Natural killer cell treated with Interleukin-12 subunit alpha and Interleukin-12 subunit beta and Interleukin-15 and Interleukin-18, amount 100 ng/mL, for 72 hours (primary cell): Measurements from ENCODE around the gene TRIM29. TPM values are rescaled to one million over a fixed set of nuclear protein-coding genes. Genes with fewer than 3 reads are reported as not detected.
"Not testable (repeated sequence)": the region's sequence is repeated elsewhere in the genome, so short reads cannot be mapped to it uniquely, and the experiment has no call there.

Experiments used
- ATAC-seq, 2 donors: fragments of 150-1000 bp; cut with Tn5 transposase in 1 of 2; sonication (Bioruptor Pico), chemical (Tn5 transposase) in 1 of 2; 2 replicates each; pipeline ENCODE4 v1.10.0; 2021
- DNase-seq: peaks from one replicate; pipeline ENCODE4 v3.0.0; 2022; ENCODE audit warnings: low spot score
- H3K27ac Mint-ChIP-seq, 2 donors: 1 replicate in 1 of 2; 2 replicates in 1 of 2; pipeline ENCODE4 v1.8.0; 2022; ENCODE audit warnings: mixed read lengths in 2 of 2, mild to moderate bottlenecking in 1 of 2, moderate library complexity in 1 of 2
- H3K27me3 Mint-ChIP-seq, 2 donors: 1 replicate in 1 of 2; 2 replicates in 1 of 2; pipeline ENCODE4 v1.8.0; 2022; ENCODE audit warnings: mixed read lengths in 2 of 2
- H3K36me3 Mint-ChIP-seq: one replicate; pipeline ENCODE4 v1.8.0; 2022; ENCODE audit warnings: mixed read lengths
- H3K4me1 Mint-ChIP-seq, 2 donors: 1 replicate in 1 of 2; 2 replicates in 1 of 2; pipeline ENCODE4 v1.8.0; 2022; ENCODE audit warnings: low read depth in 2 of 2, mixed read lengths in 2 of 2, mild to moderate bottlenecking in 1 of 2
- H3K4me3 Mint-ChIP-seq: one replicate; pipeline ENCODE4 v1.8.0; 2022; ENCODE audit warnings: mixed read lengths
- H3K9me3 Mint-ChIP-seq: 2 replicates; pipeline ENCODE4 v1.8.0; 2022; ENCODE audit warnings: mixed read lengths
- total RNA-seq, 2 donors: library from RNA; stranded (reverse); gene quantifications; one replicate each; pipeline ENCODE4 v1.2.3, GENCODE V29; 2022

Gene TRIM29
- total RNA-seq, 2 donors from 2014 or later = not detected

- peaks cover 37 to 62% of the 10 kb centered on the region in 2 donors for H3K27me3 Mint-ChIP-seq
- peaks cover 7% of the 10 kb centered on the region for H3K36me3 Mint-ChIP-seq
- no peak overlapping the region for H3K4me3 Mint-ChIP-seq
- no peaks in the 10 kb centered on the region for H3K4me1 Mint-ChIP-seq
- H3K27ac Mint-ChIP-seq = no peak overlapping the region
- no peak for ATAC-seq
- no peaks in the 10 kb centered on the region for H3K9me3 Mint-ChIP-seq
- DNase-seq = no peak
Measured at GRCh38 chr11:120160436-120160835, 22.5 kb upstream of the TRIM29 start.

- no peak for DNase-seq
- Mint-ChIP-seq H3K9me3 (peaks cover 3% of the 10 kb centered on the region), H3K4me1 (no peaks in the 10 kb centered on the region), H3K4me3 (no peak overlapping the region), H3K27me3 (peaks cover 50 to 71% of the 10 kb centered on the region in 2 donors), H3K27ac (no peak overlapping the region), H3K36me3 (no peaks in the 10 kb centered on the region)
- no peak for ATAC-seq
Measured at GRCh38 chr11:120153221-120153620, 15.3 kb upstream of the TRIM29 start.

DNA sequence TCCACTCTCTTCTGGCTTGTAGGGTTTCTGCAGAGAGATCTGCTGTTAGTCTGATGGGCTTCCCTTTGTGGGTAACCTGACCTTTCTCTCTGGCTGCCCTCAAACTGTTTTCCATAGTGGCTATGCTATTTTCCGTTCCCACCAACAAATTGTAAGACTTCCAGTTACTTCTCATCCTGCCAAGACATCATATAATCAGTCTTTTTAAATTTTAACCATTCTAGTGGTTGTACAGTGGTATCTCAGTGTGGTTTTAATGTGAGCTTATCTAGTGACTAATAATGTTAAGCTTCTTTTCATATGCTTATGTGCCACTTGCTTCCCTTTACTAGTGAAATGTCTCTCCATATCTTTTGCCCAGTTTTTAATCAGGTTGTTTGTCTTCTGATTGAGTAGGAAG, 13.6 kb upstream of the TRIM29 start:
- ATAC-seq (no peak), DNase-seq (no peak)
- H3K27me3 Mint-ChIP-seq = peaks cover 49 to 57% of the 10 kb centered on the region in 2 donors

GRCh38 chr11:120149246-120149645, 11.3 kb upstream of the TRIM29 start:
- peaks cover 3% of the 10 kb centered on the region for H3K9me3 Mint-ChIP-seq
- H3K4me3 Mint-ChIP-seq = no peak overlapping the region
- peaks cover 49 to 57% of the 10 kb centered on the region in 2 donors for H3K27me3 Mint-ChIP-seq
- H3K36me3 Mint-ChIP-seq = no peaks in the 10 kb centered on the region
- no peak overlapping the region for H3K27ac Mint-ChIP-seq
- H3K4me1 Mint-ChIP-seq = no peaks in the 10 kb centered on the region
- ATAC-seq (no peak), DNase-seq (no peak)

More for the DNA sequence above, 13.6 kb upstream of the TRIM29 start:
- Mint-ChIP-seq H3K27ac (no peak overlapping the region), H3K36me3 (no peaks in the 10 kb centered on the region), H3K4me3 (no peak overlapping the region), H3K4me1 (no peaks in the 10 kb centered on the region), H3K9me3 (peaks cover 3% of the 10 kb centered on the region)

DNA sequence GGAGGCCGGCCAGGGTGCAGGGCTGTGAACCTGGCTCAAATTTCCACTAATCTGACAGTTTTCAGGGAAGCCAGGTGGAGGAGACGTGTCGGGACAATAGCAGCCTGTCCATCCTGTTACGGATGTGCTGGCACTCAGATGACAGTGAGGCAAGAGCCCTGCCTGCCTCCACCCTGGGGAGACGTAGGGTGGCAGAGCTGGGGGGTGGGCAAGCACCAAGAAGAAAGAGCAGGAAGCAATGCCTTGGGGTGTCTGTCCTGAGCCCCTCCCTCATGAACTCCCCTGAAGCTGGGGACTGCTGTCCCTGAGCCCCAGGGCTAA, 10.0 kb upstream of the TRIM29 start:
- DNase-seq (no peak), ATAC-seq (peak in 1 of 2 donors; percentile 29)
- H3K27me3 Mint-ChIP-seq = peaks cover 45 to 52% of the 10 kb centered on the region in 2 donors
- no peak overlapping the region for H3K27ac Mint-ChIP-seq
- H3K4me3 Mint-ChIP-seq = no peak overlapping the region
- H3K36me3 Mint-ChIP-seq = no peaks in the 10 kb centered on the region
- peaks cover 3% of the 10 kb centered on the region for H3K9me3 Mint-ChIP-seq
- no peaks in the 10 kb centered on the region for H3K4me1 Mint-ChIP-seq

- H3K4me1 Mint-ChIP-seq = no peaks in the 10 kb centered on the region
- ATAC-seq (peak; percentile 50 to 59), DNase-seq (no peak)
- H3K36me3 Mint-ChIP-seq = no peaks in the 10 kb centered on the region
- H3K27ac Mint-ChIP-seq = no peak overlapping the region
- peaks cover 3% of the 10 kb centered on the region for H3K9me3 Mint-ChIP-seq
- peaks cover 45 to 52% of the 10 kb centered on the region in 2 donors for H3K27me3 Mint-ChIP-seq
- H3K4me3 Mint-ChIP-seq = no peak overlapping the region
Measured at GRCh38 chr11:120147094-120147949, 9.4 kb upstream of the TRIM29 start.

DNA sequence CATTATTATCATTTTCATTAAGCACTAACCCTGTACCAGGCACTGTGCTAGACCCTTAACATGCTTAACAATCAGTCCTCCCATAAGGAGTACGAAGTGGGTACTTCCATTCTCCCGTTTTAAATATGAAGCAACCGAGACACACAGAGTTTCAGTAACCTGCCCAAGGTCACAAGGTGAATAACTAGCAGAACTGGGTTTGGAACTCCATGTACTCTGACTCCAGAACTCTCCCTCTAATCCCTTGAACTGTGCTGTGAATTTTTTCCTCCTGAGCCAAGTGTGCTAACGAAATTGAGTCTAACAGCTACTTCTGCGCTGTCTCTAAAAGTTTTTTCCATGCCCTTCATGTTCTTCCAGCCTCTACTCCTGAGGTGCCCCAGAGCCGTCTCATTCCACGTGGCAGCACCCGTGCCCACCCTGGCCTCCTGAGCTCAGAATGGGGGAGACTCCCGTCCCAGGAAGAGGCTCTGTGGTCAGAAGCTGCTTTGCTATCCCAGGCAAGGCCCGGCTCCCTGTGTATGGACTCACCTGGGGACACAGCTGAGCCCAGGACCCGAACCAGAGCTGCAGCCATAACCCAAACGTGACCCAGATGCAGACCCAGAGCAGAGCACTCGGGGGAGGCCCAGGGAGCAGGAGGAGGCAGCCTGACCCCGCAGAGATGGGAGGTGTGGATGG, 8.6 kb upstream of the TRIM29 start:
- DNase-seq (no peak), ATAC-seq (peak in 1 of 2 donors; percentile 15)
- Mint-ChIP-seq H3K4me3 (no peak overlapping the region), H3K27me3 (peaks cover 43 to 49% of the 10 kb centered on the region in 2 donors), H3K27ac (no peak overlapping the region), H3K4me1 (no peaks in the 10 kb centered on the region), H3K36me3 (no peaks in the 10 kb centered on the region), H3K9me3 (peaks cover 3% of the 10 kb centered on the region)

DNA sequence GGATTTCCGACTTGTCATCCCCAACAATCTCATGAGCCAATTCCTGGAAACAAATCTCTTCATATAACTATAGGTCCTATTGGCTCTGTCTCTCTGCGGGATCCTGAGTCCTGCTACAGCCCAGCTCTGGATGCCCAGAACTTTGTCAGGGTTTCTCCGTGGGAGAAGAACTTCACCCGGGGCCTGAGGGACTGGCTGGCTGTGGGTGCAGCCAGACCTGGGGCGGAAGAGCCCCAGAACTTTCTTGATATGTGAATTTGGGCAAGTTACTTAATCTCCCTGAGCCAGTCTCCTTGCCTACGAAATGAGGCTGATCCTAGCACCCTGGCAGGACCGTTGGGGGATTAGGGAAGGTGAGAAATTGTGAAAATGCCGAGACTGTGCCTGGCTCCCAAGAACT, 6.6 kb upstream of the TRIM29 start:
- ATAC-seq (no peak), DNase-seq (no peak)
- peaks cover 33 to 43% of the 10 kb centered on the region in 2 donors for H3K27me3 Mint-ChIP-seq
- H3K36me3 Mint-ChIP-seq = no peaks in the 10 kb centered on the region
- H3K4me3 Mint-ChIP-seq = no peak overlapping the region
- no peaks in the 10 kb centered on the region for H3K4me1 Mint-ChIP-seq
- H3K27ac Mint-ChIP-seq = no peak overlapping the region
- no peaks in the 10 kb centered on the region for H3K9me3 Mint-ChIP-seq

DNA sequence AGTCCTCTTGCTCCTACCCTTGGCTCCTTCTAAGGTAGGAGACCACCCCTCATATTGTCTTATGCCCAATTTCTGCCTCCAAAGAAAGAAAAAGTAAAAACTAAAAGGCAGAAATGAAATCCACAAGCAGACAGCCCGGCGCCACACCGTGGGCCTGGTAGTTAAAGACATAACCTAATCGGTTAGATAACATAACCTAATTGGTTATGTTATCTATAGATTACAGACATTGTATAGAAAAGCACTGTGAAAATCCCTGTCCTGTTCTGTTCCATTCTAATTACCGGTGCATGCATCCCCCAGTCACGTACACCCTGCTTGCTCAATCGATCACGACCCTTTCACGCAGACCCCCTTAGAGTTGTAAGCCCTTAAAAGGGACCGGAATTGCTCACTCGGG, 5.6 kb upstream of the TRIM29 start:
- DNase-seq, H3K4me1 Mint-ChIP-seq, ATAC-seq, H3K27ac Mint-ChIP-seq, H3K4me3 Mint-ChIP-seq, H3K9me3 Mint-ChIP-seq, H3K36me3 Mint-ChIP-seq: not testable (repeated sequence)
- H3K27me3 Mint-ChIP-seq = peaks cover 25 to 34% of the 10 kb centered on the region in 2 donors

DNA sequence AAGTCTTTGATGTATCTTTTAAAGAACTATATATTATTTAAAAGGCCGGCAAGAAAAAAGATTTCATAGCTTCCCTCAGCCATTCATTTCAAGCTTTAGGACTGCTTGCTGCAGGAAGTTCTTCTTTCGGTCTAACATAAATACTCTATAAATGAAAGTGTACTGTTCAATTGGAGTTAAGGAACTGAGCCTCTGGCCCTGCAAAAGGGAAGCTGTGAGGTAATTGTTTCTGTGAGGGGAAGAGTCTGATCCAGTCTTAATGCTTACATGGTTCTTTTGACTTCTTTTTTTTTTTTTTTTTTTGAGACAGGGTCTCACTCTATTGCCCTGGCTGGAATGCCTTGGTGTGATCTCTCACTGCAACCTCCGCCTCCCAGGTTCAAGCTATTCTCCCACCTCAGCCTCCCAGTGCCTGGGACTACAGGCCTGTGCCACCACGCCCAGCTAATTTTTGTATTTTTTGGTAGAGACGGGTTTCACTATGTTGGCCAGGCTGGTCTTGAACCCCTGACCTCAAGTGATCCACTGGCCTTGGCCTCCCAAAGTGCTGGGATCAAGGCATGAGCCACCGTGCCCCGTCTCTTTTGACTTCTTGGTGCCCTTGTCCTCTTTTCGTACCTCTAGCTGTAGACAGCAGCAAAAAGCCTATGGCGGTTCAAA, 4.7 kb upstream of the TRIM29 start:
- no peak overlapping the region for H3K4me3 Mint-ChIP-seq
- no peak overlapping the region for H3K27ac Mint-ChIP-seq
- no peaks in the 10 kb centered on the region for H3K9me3 Mint-ChIP-seq
- H3K4me1 Mint-ChIP-seq = no peaks in the 10 kb centered on the region
- no peaks in the 10 kb centered on the region for H3K36me3 Mint-ChIP-seq
- H3K27me3 Mint-ChIP-seq = peaks cover 18 to 32% of the 10 kb centered on the region in 2 donors
- DNase-seq = no peak
- ATAC-seq = no peak

- Mint-ChIP-seq H3K36me3 (no peaks in the 10 kb centered on the region), H3K4me3 (no peak overlapping the region), H3K4me1 (no peaks in the 10 kb centered on the region), H3K27me3 (peaks cover 17 to 32% of the 10 kb centered on the region in 2 donors), H3K9me3 (no peaks in the 10 kb centered on the region), H3K27ac (no peak overlapping the region)
- ATAC-seq = no peak
- no peak for DNase-seq
Measured at GRCh38 chr11:120141768-120142423, 4.0 kb upstream of the TRIM29 start.

DNA sequence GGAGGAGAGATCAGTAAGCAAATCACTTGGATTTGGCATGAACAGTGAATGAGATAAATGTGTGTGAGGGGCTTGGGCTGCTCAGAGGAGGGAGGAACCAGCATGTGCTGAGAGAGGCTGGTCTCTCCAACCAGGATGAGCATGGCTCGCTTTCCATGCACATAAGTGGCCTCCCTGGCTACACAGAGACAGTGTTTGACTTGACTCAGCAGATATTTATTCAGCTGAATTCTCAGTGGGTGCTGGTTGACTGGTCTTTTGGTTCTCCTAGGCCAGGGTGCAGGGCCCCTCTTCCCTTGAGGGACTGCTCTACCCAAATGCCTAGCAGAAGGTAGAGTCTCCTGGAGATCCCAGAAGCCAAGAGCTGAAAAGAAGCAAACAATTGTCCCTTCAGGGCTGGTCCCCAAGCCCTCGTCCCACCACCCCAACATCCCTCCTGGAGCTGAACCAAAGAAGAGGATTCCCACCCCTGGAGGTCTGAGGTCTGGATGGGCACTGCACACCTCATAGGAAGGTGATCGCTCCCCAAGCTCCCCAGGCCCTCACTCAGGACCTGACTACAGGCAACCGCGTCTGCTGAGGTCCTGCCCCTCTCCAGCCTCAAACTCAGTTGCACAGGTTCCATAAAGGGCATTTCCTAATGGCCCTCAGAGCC, 3.3 kb upstream of the TRIM29 start:
- no peaks in the 10 kb centered on the region for H3K4me1 Mint-ChIP-seq
- DNase-seq = no peak
- no peak overlapping the region for H3K4me3 Mint-ChIP-seq
- peaks cover 17 to 32% of the 10 kb centered on the region in 2 donors for H3K27me3 Mint-ChIP-seq
- H3K9me3 Mint-ChIP-seq = no peaks in the 10 kb centered on the region
- H3K36me3 Mint-ChIP-seq = no peaks in the 10 kb centered on the region
- ATAC-seq = no peak
- H3K27ac Mint-ChIP-seq = no peak overlapping the region

- no peak for DNase-seq
- ATAC-seq = no peak
Measured at GRCh38 chr11:120139316-120140069, 1.6 kb upstream of the TRIM29 start.

More at GRCh38 chr11:120139316-120140069, 1.6 kb upstream of the TRIM29 start:
- Mint-ChIP-seq H3K4me1 (no peaks in the 10 kb centered on the region), H3K36me3 (no peaks in the 10 kb centered on the region), H3K27ac (no peak overlapping the region), H3K4me3 (no peak overlapping the region), H3K27me3 (peaks cover 10 to 17% of the 10 kb centered on the region in 2 donors), H3K9me3 (no peaks in the 10 kb centered on the region)
